HG03460 (cell line): ENCODE results near the gene TNFRSF4.
"Not testable (repeated sequence)": the region's sequence is repeated elsewhere in the genome, so short reads cannot be mapped to it uniquely, and the experiment has no call there.

Experiments used
- ATAC-seq: cut with Tn5 transposase; IDR thresholded peaks from one replicate; pipeline ENCODE4 v1.9.1; 2021; ENCODE audit not compliant: unreplicated experiment

Gene TNFRSF4

GRCh38 chr1:1203561-1204424 lies 10.2 kb downstream of the TNFRSF4 start:
- no peak for ATAC-seq

GRCh38 chr1:1202831-1203560 lies 11.0 kb downstream of the TNFRSF4 start:
- ATAC-seq, result no peak

- ATAC-seq, result peak; percentile 31
These were observed 12.8 kb downstream of the TNFRSF4 start for GRCh38 chr1:1200876-1201810.

- ATAC-seq, result no peak
These were observed 13.7 kb downstream of the TNFRSF4 start for GRCh38 chr1:1199961-1200875.

- no peak for ATAC-seq
These were observed 14.6 kb downstream of the TNFRSF4 start for GRCh38 chr1:1199141-1199960.

GRCh38 chr1:1198423-1199140 lies 15.4 kb downstream of the TNFRSF4 start:
- ATAC-seq, result no peak

GRCh38 chr1:1197551-1198422 lies 16.2 kb downstream of the TNFRSF4 start:
- no peak for ATAC-seq

GRCh38 chr1:1197188-1197500 lies 16.8 kb downstream of the TNFRSF4 start:
- ATAC-seq, result no peak

GRCh38 chr1:1196431-1197187 lies 17.3 kb downstream of the TNFRSF4 start:
- no peak for ATAC-seq

- not testable (repeated sequence) for ATAC-seq
These were observed 18.2 kb downstream of the TNFRSF4 start for GRCh38 chr1:1195726-1196125.

GRCh38 chr1:1194723-1195122 lies 19.2 kb downstream of the TNFRSF4 start:
- no peak for ATAC-seq

- no peak for ATAC-seq
These were observed 22.2 kb downstream of the TNFRSF4 start for GRCh38 chr1:1191734-1192133.

GRCh38 chr1:1189111-1189510 lies 24.8 kb downstream of the TNFRSF4 start:
- ATAC-seq, result no peak

- no peak for ATAC-seq
These were observed 26.0 kb downstream of the TNFRSF4 start for GRCh38 chr1:1187938-1188337.

GRCh38 chr1:1185101-1185765 lies 28.7 kb downstream of the TNFRSF4 start:
- no peak for ATAC-seq
